AG09309 (cell line): ENCODE data around the gene MCFD2.
A peak's percentile ranks its signal among the peaks of the same experiment; 100 is the strongest.

Experiments used
- DNase-seq: peaks from one replicate; pipeline ENCODE4 v3.0.0-alpha.2; 2010; ENCODE audit warnings: low read depth
- H3K4me3 ChIP-seq: 2 replicates; pipeline ENCODE4 v1.5.1; 2011; ENCODE audit warnings: mild to moderate bottlenecking, low read depth, low read length, moderate library complexity; ENCODE audit not compliant: control insufficient read depth
- TF ChIP-seq, protein P1 (sequence below): IDR thresholded peaks from 2 replicates; pipeline ENCODE4 v1.5.1; 2011; ENCODE audit warnings: mild to moderate bottlenecking, low read depth, low read length, inconsistent platforms; ENCODE audit not compliant: insufficient read depth, control insufficient read depth; ENCODE audit errors: missing control alignments

Gene MCFD2

DNA sequence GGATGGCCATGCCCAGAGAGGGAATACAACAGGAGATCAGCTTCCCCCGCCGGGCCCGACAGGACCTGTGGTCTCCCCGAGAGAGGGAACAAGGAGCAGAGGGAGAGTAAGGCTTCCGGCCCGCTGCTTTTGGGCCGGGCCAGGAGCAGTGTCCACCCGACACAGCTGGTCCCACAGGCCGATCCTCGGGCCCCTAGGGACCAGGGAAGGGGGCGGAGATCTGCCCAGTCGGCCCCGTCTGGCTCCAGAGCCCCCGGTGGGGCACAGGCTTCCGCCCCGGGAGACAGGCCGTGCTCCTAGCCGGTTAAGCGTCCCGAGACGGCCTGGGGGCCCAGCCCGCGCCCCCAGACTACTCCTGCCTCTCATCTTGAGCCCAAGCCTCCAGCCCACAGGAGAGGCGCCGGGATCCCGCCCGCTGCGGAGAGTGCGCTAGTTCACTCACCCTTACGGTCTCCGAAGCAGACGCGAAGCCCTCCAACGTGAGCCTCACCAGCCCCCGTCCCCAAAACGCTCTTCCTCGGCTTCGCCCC is at the start of gene MCFD2:
TSS of gene MCFD2 (minus strand) at position 526 of the 530 bp plus-strand sequence. CDS start 6,635 bp downstream, outside the sequence.
- DNase-seq, result no peak
- TF ChIP-seq, protein P1, sequence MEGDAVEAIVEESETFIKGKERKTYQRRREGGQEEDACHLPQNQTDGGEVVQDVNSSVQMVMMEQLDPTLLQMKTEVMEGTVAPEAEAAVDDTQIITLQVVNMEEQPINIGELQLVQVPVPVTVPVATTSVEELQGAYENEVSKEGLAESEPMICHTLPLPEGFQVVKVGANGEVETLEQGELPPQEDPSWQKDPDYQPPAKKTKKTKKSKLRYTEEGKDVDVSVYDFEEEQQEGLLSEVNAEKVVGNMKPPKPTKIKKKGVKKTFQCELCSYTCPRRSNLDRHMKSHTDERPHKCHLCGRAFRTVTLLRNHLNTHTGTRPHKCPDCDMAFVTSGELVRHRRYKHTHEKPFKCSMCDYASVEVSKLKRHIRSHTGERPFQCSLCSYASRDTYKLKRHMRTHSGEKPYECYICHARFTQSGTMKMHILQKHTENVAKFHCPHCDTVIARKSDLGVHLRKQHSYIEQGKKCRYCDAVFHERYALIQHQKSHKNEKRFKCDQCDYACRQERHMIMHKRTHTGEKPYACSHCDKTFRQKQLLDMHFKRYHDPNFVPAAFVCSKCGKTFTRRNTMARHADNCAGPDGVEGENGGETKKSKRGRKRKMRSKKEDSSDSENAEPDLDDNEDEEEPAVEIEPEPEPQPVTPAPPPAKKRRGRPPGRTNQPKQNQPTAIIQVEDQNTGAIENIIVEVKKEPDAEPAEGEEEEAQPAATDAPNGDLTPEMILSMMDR, result no peak
- H3K4me3 ChIP-seq, result peak within 1 kb of the TSS; percentile 96

DNA sequence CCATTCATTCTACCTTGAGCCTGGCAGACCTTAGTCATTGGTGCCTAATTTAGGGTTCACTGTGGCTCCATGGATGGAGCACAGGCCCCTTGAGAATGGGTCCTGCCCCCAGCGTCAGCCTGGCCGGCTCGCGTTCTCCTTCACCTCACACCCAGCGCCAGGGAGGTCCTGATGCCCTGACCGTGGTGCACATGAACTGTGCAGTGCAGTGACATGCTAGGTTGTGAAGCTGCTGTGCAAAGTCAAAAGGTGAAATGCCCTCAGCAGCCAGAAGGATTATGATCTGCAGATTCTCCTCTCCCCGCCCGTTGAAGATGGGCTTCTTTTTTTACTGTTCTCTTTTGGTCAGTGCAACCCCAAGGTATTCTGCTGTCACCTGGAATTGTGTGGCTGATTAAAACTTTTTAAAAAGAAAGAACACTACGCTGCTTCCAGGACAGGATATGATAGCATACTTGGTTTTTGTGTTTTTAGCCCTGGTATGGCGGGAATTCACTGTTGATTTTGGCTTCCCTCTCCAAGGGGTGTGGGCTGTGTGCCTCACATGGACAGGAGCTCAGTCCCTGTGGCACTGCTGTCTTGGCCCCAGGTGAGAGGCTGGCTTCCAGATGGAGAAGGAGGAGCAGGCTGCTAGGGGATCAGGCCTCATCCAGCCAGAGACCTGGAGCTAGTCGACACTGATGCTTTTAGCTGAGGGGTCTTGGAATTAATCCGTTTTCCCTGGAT is 49.4 kb upstream of the MCFD2 start:
- TF ChIP-seq, protein P1, result no peak
- DNase-seq, result no peak
- H3K4me3 ChIP-seq, result no peak overlapping the region

DNA sequence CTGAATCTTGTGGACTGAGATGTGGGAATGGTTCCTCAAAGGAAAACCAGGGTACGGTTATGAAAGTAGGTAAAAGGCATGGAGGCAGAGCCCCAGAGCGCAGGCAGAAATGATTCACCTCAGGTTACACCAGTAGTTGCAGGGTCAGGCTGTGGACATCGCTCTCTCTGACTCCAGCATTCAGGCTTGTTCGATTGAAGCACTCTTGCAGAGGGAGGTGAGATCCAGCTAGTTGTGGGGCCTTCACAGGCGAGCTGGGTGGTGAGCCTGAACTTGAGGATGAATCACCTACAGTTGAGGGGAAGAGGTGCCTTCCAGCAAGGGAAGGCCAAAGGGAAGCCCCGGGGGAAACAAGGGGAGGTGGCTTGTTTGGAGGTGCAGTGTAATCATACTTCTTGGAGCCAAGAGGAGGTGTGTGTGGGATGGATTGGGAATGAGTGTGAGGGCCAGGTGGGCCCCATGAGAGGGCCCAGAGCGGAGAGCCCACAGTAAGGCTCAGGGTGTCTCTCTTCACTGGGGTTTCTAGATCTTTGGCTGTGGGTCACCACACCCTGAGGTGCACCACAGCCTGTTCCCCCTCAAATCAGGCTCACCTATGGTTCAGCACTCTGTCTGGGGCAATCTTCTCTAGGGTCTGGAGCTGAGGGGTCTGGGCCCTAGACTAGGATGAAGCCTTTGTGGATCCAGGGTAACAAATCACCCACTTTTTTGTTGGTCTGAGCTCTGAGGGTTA is 48.5 kb upstream of the MCFD2 start:
- no peak for DNase-seq
- TF ChIP-seq, protein P1, result no peak
- H3K4me3 ChIP-seq, result no peak overlapping the region

DNA sequence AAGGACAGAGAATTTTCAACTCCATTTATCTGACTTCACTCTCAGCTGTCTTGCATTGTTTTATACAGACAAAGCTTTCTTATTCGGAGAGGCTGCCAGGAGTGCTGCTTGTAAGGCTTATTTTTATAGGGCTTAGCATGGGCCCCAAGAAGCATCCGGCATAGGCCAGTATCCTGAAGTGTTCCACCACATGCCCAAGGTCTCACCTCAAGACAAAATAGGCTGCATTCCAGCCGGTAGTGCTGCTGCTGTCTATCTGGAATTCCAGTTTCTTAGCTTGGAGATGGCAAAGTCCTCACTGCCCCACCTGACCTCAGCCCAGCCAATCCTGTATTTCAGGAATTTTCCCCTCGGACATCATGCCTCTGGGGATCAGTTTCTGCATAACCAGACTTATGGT is 47.6 kb upstream of the MCFD2 start:
- TF ChIP-seq, protein P1, result no peak
- DNase-seq, result no peak
- H3K4me3 ChIP-seq, result no peak overlapping the region

DNA sequence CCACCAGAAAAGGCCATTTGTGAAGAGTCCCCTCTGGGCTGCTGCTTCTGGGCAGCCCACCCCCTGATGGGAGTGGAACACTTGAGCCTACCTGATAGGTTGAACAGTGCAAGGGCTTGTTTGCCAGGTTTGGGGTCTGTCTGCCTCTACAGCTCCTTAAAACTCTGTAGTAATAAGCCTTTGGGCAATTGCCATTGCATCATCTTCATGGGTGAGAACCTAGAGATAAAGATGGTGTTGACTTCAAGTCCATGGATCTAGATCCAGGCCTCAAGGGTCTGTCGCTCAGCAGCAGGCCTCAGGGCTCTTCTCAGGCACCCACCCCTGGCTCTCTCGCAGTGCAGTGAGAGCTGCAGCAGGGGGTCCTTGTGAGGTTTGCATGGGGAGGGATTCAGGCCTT is 47.1 kb upstream of the MCFD2 start:
- no peak overlapping the region for H3K4me3 ChIP-seq
- DNase-seq, result no peak
- TF ChIP-seq, protein P1, result no peak

DNA sequence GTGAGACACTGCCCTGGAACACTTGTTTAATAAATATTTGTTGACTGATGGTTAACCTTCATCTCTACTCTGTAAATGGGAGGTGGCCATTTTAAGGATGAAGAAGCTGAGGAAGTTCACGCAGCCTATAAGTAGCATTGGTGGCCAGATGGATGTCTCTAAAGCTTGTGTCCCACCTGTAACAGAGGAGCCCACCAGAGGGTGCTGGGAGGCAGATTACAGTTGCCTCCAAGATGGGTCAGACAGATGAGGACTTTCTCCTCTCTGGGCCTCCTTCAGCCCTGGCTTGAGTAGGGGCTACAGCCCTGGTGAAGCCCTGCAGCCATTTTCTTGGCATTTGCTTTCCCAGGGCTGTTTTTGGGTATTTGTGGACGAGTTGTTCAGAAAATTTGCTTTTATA is 45.0 kb upstream of the MCFD2 start:
- TF ChIP-seq, protein P1, result no peak
- no peak for DNase-seq
- no peak overlapping the region for H3K4me3 ChIP-seq
